C4-2B (cell line): ENCODE results near the gene L3HYPDH.

Experiments used
- ZFX ChIP-seq: fragments of 450-650 bp; IDR thresholded peaks from 2 replicates; pipeline ENCODE4 v1.6.1; 2017
- TF ChIP-seq, protein P1 (sequence below): fragments of 450-650 bp; conservative IDR thresholded peaks from 2 replicates; pipeline ENCODE4 v1.5.1; 2017; ENCODE audit warnings: mild to moderate bottlenecking

GRCh38 chr14:59481407-59481806 lies 2.8 kb downstream of the L3HYPDH start:
- TF ChIP-seq, protein P1, sequence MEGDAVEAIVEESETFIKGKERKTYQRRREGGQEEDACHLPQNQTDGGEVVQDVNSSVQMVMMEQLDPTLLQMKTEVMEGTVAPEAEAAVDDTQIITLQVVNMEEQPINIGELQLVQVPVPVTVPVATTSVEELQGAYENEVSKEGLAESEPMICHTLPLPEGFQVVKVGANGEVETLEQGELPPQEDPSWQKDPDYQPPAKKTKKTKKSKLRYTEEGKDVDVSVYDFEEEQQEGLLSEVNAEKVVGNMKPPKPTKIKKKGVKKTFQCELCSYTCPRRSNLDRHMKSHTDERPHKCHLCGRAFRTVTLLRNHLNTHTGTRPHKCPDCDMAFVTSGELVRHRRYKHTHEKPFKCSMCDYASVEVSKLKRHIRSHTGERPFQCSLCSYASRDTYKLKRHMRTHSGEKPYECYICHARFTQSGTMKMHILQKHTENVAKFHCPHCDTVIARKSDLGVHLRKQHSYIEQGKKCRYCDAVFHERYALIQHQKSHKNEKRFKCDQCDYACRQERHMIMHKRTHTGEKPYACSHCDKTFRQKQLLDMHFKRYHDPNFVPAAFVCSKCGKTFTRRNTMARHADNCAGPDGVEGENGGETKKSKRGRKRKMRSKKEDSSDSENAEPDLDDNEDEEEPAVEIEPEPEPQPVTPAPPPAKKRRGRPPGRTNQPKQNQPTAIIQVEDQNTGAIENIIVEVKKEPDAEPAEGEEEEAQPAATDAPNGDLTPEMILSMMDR = no peak
- no peak for TF ChIP-seq ZFX
